Right ventricle myocardium inferior (tissue), 1 donor: Measurements from ENCODE around the gene SLC22A1. TPM values are rescaled to one million over a fixed set of nuclear protein-coding genes. Genes with fewer than 3 reads are reported as not detected.
"Not testable (repeated sequence)": the region's sequence is repeated elsewhere in the genome, so short reads cannot be mapped to it uniquely, and the experiment has no call there.

ENCODE experiments used
- ATAC-seq: fragments of 200-7000 bp; cut with Tn5 transposase; one replicate; pipeline ENCODE4 v1.9.1; 2020; ENCODE audit warnings: mild to moderate bottlenecking, moderate library complexity
- DNase-seq: peaks from one replicate; pipeline ENCODE4 v3.0.0; 2021; ENCODE audit errors: missing footprints
- intact Hi-C: fragments of 100-400 bp; cut with DNase I; formaldehyde crosslinking; loops from one replicate; pipeline ENCODE4 v1.11.0; 2022
- total RNA-seq: library from RNA; stranded (reverse); fragmentation: NEBNext Ultra II Directional; extraction: Animal tissue kit (Norgen Biotek cat#: 25700); gene quantifications from one replicate; pipeline ENCODE4 v1.2.1, GENCODE V29; 2021
- donor health status: DM: no; HTN: yes; CAD: no; lungs with severe emphysema.

SLC22A1 gene
- total RNA-seq, 1 donor from 2014 or later, result 0.51 TPM

DNA sequence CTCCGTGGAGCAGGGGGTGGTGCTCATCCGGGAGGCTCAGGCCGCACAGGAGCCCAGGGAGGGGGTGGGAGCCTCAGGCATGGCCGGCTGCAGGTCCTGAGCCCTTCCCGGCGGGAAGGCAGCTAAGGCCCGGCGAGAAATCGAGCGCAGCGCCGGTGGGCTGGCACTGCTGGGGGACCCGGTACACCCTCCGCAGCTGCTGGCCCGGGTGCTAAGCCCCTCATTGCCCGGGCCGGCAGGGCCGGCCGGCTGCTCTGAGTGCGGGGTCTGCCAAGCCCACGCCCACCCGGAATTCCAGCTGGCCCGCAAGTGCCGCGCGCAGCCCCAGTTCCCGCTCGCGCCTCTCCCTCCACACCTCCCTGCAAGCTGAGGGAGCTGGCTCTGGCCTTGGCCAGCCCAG lies 7.1 kb upstream of the SLC22A1 start:
- intact Hi-C loops, ATAC-seq, DNase-seq: not testable (repeated sequence)

DNA sequence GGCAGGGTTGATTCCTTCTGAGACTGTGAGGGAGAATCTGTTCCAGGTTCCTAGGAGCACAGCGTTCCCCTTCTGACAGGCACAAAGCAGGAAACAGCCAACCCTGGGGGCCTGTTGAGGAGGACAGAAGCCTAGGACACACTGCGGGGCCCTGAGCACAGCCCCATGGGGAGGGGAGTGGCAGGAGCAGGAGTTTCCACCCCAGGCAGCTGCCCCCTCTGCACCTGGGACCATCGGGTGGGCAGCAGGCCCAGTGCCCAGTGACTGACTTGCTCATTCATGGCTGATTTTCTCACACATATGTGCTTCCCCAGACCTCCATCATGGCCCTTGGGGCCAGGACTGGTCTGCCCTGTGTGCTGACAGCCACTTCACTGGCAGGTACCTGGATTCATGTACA lies 6.2 kb upstream of the SLC22A1 start:
- DNase-seq (no peak), ATAC-seq (no peak)
- intact Hi-C loops, result no loop called here

DNA sequence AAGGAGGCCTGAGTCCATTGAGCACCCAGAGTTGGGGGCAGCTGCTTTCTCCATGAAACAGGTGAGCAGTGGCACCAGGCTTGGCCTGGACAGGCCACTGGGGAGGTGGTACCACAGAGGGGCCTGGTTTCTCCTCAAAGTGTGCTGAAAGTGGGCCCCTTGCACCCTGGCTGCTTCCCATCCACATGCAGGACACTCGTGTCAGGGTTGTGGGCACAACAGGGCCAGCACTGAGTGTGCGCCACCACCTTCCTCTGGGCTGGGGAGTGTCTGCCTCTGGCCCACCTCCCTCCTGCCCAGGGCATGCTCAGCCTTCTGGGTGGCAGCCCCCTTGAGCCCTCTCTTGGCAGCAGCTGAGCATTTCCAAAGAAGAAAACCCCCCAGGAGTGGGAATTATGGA lies 5.2 kb upstream of the SLC22A1 start:
- ATAC-seq (no peak), DNase-seq (no peak)
- intact Hi-C loops, result no loop called here

DNA sequence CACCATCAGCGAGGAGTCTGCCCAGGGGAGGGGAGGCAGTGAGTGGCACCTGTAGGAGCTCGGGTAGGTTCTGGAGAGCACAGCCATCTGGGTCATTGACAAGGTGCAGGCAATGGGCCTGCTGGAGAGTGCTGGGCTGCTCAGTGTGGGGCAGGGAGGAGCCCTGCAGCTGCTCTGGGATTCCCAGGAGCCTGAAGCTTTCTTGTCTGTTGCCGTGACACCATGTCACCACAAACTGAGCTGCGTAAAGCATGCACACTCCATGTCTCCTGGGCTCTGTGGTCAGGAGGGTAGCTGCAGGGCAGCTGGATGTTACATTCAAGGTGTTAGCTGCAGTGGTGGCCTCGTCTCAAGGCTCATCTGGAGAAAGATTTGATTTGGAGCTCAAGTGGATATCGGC lies 4.5 kb upstream of the SLC22A1 start:
- intact Hi-C loops, result no loop called here
- ATAC-seq (no peak), DNase-seq (no peak)

DNA sequence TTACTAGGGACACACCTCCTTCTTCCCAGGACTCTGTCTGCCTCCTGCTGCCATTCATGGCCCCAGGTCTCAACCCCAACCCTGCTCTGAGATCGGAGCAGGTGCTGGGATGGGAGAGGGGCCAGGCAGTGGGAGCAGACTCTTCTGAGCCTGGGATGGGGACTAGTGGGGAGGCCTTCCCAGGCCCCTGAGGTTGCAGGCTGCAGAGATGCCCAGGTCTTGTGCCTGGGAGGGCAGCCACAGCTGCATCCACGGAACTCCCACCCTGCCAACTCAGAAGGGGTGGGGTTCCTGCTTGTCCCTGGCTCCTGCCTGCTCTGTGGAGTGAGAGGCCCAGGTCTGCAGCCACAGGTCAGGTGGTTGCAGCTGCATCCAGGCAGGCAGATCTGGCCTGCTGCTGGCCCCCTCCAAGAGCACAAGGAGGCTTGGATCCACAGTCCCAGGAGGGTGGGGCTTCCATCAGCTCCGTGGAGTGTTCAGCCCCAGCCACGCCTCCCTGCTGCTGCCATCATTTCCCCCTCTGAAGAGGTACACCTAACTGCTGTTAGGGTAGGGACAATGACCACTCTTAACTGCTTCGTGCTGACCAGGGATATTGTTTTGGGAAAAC lies 2.9 kb upstream of the SLC22A1 start:
- DNase-seq (no peak), ATAC-seq (no peak)
- intact Hi-C loops, result no loop called here

DNA sequence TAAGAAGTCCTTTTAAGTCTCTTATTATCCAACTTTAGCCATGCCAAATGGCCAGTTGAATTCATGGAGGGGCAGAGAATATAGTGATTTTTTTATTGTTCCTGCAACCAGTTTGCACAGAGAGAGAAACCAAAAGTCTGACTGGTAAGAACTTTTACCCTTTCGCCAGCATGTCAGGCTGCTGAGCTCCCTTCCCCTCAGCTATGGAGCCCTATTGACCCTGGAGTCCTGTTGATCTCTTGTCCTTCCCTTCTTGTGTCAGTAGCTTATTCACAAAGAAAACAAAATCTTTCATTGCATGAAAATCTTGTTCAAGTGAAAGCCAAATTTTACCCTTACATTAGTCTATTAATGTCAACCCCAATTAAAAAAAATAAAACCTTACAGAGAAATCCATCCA lies 1.5 kb upstream of the SLC22A1 start:
- ATAC-seq, result no peak
- no peak for DNase-seq
- intact Hi-C loops, result no loop called here

DNA sequence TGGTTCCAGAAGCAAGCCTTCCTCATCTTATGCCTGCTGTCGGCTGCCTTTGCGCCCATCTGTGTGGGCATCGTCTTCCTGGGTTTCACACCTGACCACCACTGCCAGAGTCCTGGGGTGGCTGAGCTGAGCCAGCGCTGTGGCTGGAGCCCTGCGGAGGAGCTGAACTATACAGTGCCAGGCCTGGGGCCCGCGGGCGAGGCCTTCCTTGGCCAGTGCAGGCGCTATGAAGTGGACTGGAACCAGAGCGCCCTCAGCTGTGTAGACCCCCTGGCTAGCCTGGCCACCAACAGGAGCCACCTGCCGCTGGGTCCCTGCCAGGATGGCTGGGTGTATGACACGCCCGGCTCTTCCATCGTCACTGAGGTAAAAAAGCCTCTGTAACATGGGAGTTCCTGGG lies 366 bp downstream of the SLC22A1 start:
- ATAC-seq, result no peak
- DNase-seq, result no peak
- intact Hi-C loops, result no loop called here

DNA sequence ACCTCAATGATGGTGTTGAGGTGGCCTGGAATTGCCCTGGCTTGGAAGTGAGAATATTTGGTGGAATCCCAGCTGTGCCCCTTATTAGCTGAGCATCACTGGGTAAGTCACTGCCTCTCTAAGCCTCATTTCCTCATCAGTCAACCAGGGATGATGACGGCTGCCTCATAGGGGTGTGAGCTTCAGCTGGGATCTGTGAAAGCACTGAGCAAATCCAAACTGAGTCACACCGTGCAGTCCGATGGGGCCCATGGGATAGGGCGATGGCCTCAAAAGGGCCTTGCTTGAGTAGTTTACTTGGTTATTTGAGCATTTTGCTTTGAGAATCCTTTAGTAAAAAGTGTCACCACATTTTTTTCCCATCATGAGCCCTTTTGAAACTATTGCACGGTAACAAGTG lies 1.1 kb downstream of the SLC22A1 start:
- no peak for ATAC-seq
- intact Hi-C loops, result no loop called here

DNA sequence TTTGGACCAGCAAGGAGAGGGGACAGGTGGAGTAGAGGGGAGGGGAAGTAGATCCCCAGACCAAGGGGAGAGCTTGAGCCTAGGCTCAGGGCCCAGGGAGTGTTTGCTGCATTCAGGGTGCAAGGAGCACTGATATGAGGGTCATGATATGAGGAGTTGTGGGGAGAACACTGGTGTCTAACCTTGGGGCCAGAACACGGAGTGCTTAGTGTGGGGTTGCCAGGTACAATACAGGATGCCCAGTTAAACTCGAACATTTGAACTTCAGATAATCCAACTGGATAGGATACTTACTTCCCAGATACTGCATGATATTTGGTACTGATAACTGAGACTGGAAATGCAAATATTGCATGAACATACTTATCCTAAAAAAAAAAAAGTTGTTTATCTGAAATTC lies 2.4 kb downstream of the SLC22A1 start:
- intact Hi-C loops, result no loop called here
- no peak for ATAC-seq
- DNase-seq, result no peak

More for the DNA sequence above, 1.1 kb downstream of the SLC22A1 start:
- DNase-seq, result no peak

DNA sequence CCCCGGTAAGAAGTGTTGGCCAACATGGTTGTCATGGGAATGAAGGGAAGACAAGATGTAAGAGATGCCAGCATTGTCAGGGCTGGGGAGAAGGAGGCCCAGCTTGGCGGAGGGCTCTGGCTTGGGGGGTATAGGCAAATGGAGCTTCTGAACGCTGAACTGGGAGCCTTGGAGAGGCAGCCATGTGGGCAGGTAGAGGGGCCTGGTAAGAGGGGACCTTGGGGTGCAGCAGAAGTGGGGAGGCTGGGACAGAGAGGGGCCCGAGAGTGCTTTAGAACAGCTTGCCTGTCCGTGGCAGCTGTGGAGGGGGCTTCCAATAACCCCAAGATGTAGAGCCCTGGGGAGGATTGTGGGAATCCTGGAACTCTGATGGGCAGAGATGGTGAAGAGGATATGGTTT lies 3.0 kb downstream of the SLC22A1 start:
- intact Hi-C loops, result no loop called here
- ATAC-seq (no peak), DNase-seq (no peak)

DNA sequence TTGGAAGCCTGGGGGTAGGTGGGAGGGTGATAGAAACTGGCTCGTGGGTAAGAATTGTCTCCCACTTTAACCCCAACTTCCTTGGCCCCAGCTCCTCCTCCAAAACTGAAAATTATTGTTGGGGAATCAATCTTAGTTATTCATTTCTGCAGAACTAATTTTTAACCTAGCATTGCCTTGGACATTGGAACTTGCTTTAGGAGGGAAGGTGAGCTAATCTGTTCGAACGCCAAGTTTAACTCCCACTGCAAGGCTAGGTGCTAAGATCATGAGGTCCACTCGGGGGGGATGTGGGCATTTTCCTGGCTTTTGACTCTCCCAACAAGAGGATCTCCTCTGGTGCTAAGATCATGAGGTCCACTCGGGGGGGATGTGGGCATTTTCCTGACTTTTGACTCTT lies 3.5 kb downstream of the SLC22A1 start:
- intact Hi-C loops, DNase-seq, ATAC-seq: not testable (repeated sequence)

DNA sequence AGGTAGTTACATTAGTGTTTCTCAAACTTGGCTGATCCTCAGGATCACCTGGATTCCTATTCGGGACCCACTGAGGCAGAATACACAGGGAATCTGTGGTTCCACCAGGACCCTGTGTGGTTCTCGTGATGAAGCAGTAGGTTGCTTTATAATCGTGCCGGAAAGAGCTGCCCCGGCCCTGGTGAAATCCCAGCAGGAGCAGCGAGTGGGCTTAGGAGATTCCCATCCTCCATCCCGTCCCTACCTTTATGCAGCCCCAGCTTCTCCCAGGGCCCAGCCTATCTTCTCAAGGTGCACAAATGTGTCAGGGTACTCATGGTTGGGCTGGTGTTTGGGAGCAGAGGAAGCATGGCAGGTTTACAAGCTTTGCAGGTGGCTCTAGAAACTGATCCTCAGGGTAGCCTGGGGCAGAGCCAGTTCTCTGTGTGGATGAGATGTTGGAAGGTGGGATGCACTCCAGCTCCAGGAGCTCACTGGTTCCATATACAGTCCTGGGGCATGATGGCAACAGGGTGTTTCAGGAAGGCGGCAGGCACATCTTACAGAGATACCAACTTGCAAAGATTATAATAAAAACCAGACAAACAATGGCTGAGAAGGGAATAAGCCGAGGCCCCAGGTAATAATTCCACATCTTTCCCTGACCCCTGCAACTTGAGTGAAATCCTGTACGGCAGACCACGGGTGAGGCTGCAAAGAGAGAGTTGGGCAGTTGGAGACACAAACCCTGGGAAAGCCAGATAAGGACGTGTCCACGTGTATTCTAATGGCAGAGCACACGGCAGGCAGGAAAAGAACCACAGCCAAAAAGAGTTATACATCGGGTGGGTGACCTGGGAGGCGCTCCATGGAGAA lies 5.9 kb downstream of the SLC22A1 start:
- no peak for ATAC-seq
- intact Hi-C loops, result no loop called here

DNA sequence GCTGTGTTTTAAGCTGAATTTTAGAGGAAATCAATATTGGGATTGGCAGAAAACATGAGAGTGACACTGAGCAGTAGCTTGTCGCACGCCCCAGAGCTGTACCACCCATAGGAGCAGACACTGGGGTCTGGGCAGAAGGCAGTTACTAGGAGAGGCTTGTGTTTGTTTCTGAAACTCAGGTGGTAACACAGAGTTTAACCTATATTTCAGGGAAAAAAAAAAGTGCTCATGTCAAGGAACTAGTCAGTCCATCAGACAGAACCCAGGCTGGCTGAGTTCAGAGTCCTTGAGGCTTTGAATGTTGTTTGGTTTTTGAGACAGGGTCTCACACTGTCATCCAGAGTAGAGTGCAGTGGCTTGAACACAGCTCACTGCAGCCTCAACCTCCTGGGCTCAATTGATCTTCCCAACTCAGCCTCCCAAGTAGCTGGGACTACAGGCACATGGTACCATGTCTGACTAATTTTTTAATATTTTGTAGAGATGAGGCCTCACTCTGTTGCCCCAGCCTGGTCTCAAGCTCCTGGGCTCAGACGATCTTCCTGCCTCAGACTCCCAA lies 6.6 kb downstream of the SLC22A1 start:
- ATAC-seq, result no peak
- intact Hi-C loops, result no loop called here
- DNase-seq, result no peak

More for the DNA sequence above, 5.9 kb downstream of the SLC22A1 start:
- DNase-seq, result no peak

DNA sequence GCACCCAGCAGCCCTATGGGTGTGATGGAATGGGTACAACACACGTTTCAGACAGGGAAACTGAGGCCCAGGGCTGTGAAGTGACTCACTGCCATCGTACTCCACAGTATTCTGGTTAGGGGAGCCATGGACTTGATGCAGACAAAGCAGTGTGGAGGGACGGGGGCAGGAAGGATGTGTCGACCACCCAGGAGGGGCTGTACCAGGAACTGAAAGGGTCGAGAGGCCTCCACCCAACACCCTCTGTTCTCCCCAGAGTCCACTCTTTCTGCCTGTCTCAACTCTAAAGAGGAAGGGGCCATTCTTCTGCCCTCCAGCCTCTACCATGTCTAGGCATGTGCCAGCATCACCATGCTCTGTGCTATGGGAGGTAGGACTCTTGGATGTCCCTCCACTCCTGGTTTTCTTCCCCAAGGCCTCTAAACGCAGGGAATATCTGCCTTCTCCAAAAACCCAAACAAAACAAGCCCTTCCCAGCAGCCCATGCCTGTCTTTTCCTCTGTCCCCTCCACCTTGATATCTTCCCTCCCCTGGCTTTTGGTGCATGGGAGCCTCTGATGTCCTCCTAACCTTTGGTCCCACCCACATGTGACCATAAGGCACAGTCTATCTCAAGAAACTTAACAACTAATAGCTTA lies 7.4 kb downstream of the SLC22A1 start:
- DNase-seq (no peak), ATAC-seq (no peak)
- intact Hi-C loops, result no loop called here

DNA sequence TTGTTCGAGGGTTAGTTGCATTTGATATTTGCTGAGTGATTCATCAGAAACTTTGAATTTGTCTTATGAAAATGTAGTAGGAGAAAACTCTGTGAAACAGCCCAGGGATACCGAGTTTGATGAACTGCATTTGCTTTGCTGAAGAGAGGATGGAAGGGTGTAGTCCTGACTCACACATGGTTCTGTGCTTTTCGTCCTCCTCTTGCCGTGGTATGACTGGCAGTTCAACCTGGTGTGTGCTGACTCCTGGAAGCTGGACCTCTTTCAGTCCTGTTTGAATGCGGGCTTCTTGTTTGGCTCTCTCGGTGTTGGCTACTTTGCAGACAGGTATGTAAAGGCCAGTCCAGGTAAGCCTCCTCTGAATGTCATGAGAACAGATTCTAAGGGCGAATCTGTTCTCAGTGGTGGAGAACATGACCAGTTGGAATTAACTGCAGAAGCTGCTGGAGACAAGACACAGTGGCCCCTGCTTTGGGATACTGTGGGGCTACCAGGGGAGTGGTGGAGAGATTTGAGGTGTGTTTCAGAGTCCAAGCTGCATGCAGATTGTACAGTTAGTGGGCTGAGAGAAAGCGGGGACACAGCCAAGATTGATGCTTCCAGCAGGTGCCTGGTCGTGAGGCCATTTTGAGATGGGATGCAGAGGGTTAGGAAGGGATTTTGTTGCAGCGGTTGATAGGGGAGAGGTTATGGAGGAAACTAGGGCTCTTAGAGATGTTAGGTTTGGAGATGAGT lies 8.4 kb downstream of the SLC22A1 start:
- DNase-seq (no peak), ATAC-seq (no peak)
- intact Hi-C loops, result no loop called here

DNA sequence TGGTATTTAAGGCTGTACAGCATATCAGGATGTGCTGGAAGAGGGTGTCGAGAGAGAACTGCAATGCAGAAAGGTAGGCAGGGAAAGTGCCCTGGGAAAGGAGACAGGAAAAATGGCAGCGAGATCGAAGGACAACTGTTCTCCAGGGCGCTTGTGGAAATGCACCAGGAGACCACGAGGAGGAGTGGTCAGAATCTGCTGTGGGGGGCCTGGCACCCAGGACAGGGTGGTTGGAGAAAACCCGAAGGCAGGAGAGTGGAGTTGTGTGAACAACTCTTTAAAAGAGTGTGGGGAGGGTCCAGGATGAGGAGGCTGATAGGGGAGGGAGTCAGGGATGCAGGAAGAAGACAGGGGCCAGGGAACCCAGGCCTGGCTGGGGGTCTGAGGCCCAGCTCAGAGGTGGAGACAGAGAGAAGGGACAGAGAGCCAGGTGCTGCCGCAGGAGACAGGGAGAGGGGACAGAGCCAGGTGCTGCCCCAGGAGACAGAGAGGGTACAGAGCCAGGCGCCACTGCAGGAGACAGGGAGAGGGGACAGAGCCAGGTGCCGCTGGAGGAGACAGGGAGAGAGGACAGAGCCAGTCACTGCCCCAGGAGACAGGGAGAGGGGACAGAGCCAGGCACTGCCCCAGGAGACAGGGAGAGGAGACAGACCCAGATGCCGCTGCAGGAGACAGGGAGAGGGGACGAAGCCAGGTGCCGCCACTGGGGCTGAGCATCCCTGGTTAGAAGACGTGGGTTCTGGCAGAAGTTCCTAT lies 9.3 kb downstream of the SLC22A1 start:
- intact Hi-C loops, result no loop called here
- ATAC-seq (no peak), DNase-seq (no peak)

DNA sequence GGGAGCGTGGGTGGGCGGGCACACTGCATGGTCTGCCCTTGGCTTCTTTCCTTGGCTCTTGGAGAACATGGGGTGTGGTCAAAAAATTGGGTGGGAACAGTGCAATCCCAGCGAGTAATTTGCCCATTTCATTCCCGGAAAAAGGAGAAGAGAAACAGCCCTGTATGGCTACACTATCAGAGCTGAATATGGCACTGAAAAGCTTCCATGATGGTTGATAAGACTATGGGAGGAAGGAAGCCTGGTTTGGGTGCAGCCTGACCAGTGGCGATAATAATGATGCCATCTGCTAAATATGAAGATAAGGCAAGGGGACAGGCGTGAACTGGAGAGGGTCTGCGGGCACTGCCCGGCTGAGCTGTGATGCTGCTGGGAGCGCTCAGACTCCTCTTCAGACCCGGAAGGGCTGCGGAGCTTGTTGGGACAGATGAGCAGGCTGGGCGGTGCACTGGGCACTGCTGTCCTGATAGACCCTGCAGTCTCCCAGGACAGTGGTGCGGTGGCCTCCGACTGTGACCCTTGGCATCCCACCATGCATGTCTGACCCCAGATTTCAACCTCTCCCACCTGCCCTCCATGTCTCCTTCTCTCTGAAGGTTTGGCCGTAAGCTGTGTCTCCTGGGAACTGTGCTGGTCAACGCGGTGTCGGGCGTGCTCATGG lies 10.2 kb downstream of the SLC22A1 start:
- ATAC-seq (no peak), DNase-seq (no peak)
- intact Hi-C loops, result no loop called here

DNA sequence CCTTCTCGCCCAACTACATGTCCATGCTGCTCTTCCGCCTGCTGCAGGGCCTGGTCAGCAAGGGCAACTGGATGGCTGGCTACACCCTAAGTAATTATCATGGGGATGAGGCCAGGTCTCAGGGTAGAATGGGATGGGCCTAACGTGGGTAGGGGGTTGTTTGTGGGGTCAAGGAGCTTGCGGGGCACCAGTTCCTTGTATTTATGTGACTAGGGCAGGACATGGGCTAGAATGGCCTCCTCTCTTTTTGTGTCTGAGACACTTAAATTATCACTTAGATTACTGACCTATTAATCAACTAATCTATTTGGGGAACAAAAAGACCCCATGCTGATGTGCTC lies 10.7 kb downstream of the SLC22A1 start:
- DNase-seq (no peak), ATAC-seq (no peak)
- intact Hi-C loops, result no loop called here
